Mesendoderm (in vitro differentiated cells): ENCODE data around the gene RSL1D1.

Experiments
- DNase-seq: peaks from one replicate; pipeline ENCODE4 v3.0.0; 2013
- H2AK5ac ChIP-seq: 2 replicates; pipeline ENCODE4 v1.6.1; 2013; ENCODE audit warnings: low read length, inconsistent platforms
- H2BK120ac ChIP-seq: 2 replicates; pipeline ENCODE4 v1.6.1; 2013; ENCODE audit warnings: low read depth, mild to moderate bottlenecking, low read length, moderate library complexity, mixed read lengths
- H2BK15ac ChIP-seq: replicated peaks from 2 replicates; pipeline ENCODE4 v1.6.1; 2013; ENCODE audit warnings: low read depth, mild to moderate bottlenecking, moderate library complexity
- H2BK5ac ChIP-seq: 2 replicates; pipeline ENCODE4 v1.6.1; 2013; ENCODE audit warnings: low read length, inconsistent platforms
- H3K18ac ChIP-seq: 2 replicates; pipeline ENCODE4 v1.6.1; 2013; ENCODE audit warnings: mild to moderate bottlenecking, low read length, mixed read lengths
- H3K23ac ChIP-seq: one replicate; pipeline ENCODE4 v1.6.1; 2013; ENCODE audit warnings: low read length
- H3K27ac ChIP-seq: 2 replicates; pipeline ENCODE4 v1.5.1; 2013; ENCODE audit warnings: low read depth, mild to moderate bottlenecking, inconsistent platforms, low read length, moderate library complexity
- H3K27me3 ChIP-seq: 2 replicates; pipeline ENCODE4 v1.6.1; 2013; ENCODE audit warnings: low read length, control low read depth, mild to moderate bottlenecking, inconsistent platforms; ENCODE audit not compliant: insufficient read depth, poor library complexity
- H3K36me3 ChIP-seq: 2 replicates; pipeline ENCODE4 v1.6.1; 2013; ENCODE audit warnings: low read length, inconsistent platforms; ENCODE audit not compliant: control insufficient read depth, insufficient read depth
- H3K4ac ChIP-seq: one replicate; pipeline ENCODE4 v1.6.1; 2013; ENCODE audit warnings: low read depth, mild to moderate bottlenecking, low read length, moderate library complexity
- H3K4me1 ChIP-seq: 2 replicates; pipeline ENCODE4 v1.6.1; 2013; ENCODE audit warnings: low read depth, low read length, inconsistent platforms; ENCODE audit not compliant: control insufficient read depth
- H3K4me2 ChIP-seq: 2 replicates; pipeline ENCODE4 v1.6.1; 2013; ENCODE audit warnings: low read length
- H3K4me3 ChIP-seq: 2 replicates; pipeline ENCODE4 v1.5.1; 2013; ENCODE audit warnings: mild to moderate bottlenecking, low read length
- H3K56ac ChIP-seq: one replicate; pipeline ENCODE4 v1.6.1; 2013; ENCODE audit warnings: low read length
- H3K79me1 ChIP-seq: 2 replicates; pipeline ENCODE4 v1.6.1; 2013; ENCODE audit warnings: low read length, inconsistent platforms
- H3K79me2 ChIP-seq: 2 replicates; pipeline ENCODE4 v1.6.1; 2013; ENCODE audit warnings: mild to moderate bottlenecking, low read length; ENCODE audit not compliant: control insufficient read depth, insufficient read depth
- H3K9ac ChIP-seq: 2 replicates; pipeline ENCODE4 v1.6.1; 2013; ENCODE audit warnings: low read length, inconsistent platforms
- H4K5ac ChIP-seq: one replicate; pipeline ENCODE4 v1.6.1; 2013; ENCODE audit warnings: low read length
- H4K8ac ChIP-seq: one replicate; pipeline ENCODE4 v1.6.1; 2013; ENCODE audit warnings: low read depth, mild to moderate bottlenecking, control low read depth, low read length, moderate library complexity
- WGBS: extraction: QIAGEN DNeasy Blood & Tissue Kit; methylation state at CpG from one replicate; pipeline ENCODE4 v1.1.7; 2013; ENCODE audit warnings: low lambda C conversion rate, missing lambda C conversion rate; ENCODE audit not compliant: insufficient coverage; ENCODE audit errors: extremely low coverage; 5-methylcytosine and 5-hydroxymethylcytosine counted together

RSL1D1 gene

GRCh38 chr16:11796227-11797165 lies 54.8 kb downstream of the RSL1D1 start:
- peak overlapping the region; percentile 84 for H3K56ac ChIP-seq
- H3K27ac ChIP-seq: peak overlapping the region; percentile 93
- H3K36me3 ChIP-seq: no peaks in the 10 kb centered on the region
- H3K79me1 ChIP-seq: peaks cover 23% of the 10 kb centered on the region
- H2BK120ac ChIP-seq: peak overlapping the region; percentile 95
- no peak overlapping the region for H2BK15ac ChIP-seq
- H3K9ac ChIP-seq: peak overlapping the region; percentile 78
- H4K5ac ChIP-seq: no peak overlapping the region
- peak overlapping the region; percentile 24 for H3K23ac ChIP-seq
- H3K4ac ChIP-seq: peak overlapping the region; percentile 99
- H3K4me3 ChIP-seq: peak overlapping the region; percentile 90
- H2AK5ac ChIP-seq: no peak overlapping the region
- peak overlapping the region; percentile 75 for H3K4me2 ChIP-seq
- H2BK5ac ChIP-seq: no peak overlapping the region
- peaks cover 48% of the 10 kb centered on the region for H3K79me2 ChIP-seq
- H3K27me3 ChIP-seq: no peaks in the 10 kb centered on the region
- no CpG with 5 or more reads among the region's 93 CpGs for WGBS
- no peak overlapping the region for H4K8ac ChIP-seq
- peak overlapping the region; percentile 99 for H3K18ac ChIP-seq
- H3K4me1 ChIP-seq: peaks cover 2% of the 10 kb centered on the region
- peak; percentile 54 for DNase-seq

DNA sequence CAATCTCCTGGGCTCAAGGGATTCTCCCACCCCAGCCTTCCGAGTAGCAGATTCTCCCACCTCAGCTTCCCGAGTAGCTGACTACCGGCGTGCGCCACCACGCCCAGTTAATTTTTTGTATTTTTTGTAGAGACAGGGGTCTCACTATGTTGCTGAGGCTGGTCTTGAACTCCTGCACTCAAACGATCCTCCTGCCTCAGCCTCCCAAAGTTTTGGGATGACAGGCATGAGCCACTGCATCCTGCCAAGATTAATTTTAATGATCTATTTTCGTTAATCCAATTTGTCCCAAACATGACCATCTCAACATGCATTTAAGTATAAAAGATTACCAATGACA lies 55.5 kb downstream of the RSL1D1 start:
- no peak for DNase-seq

DNA sequence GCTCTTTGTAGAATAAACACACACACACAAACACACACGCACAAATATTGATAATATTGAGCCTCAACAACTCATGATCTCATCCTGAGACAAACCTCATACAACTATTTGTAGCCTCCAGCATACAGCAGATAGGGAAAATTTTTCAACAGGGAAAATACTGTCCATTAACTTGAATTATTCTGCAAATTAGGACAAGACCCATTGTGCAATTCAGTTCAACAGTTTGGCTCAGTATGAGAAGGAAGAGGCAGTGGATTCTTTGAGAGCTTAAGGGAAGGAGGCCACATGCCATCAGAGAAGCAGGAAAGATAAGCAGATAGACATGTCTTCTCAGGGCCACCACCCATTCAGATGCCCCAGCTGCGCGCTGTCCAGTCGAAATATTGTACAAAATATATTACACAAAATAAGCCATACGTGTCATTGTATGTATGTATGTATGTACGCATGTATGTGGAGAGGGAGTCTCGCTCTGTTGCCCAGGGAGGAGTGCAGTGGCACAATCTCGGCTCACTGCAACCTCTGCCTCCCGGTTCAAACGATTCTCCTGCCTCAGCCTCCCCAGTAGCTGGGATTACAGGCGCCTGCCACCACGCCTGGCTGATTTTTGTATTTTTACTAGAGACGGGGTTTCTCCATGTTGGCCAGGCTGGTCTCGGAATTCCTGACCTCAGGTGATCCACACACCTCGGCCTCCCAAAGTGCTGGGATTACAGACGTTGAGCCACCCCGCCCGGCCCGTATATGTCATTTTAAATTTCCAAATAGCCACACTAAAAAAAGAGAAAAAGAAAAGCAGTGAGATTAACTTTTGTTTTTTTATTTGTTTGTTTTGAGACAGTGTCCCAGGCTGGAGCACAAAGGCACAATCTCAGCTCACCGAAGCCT lies 56.1 kb downstream of the RSL1D1 start:
- DNase-seq: no peak
- Histone ChIP-seq H3K79me1 (peaks cover 24% of the 10 kb centered on the region), H3K4ac (no peak overlapping the region), H4K5ac (no peak overlapping the region), H3K9ac (peak overlapping the region; percentile 78), H3K4me1 (peaks cover 2% of the 10 kb centered on the region), H2BK120ac (no peak overlapping the region), H4K8ac (no peak overlapping the region), H3K4me3 (no peak overlapping the region), H2BK15ac (no peak overlapping the region), H3K4me2 (no peak overlapping the region), H3K23ac (no peak overlapping the region), H3K56ac (peak overlapping the region; percentile 84), H3K79me2 (peaks cover 57% of the 10 kb centered on the region), H3K27me3 (no peaks in the 10 kb centered on the region), H3K18ac (no peak overlapping the region), H3K36me3 (no peaks in the 10 kb centered on the region), H2AK5ac (no peak overlapping the region), H3K27ac (no peak overlapping the region), H2BK5ac (no peak overlapping the region)
- no CpG with 5 or more reads among the region's 20 CpGs for WGBS

More for the DNA sequence above, 55.5 kb downstream of the RSL1D1 start:
- Histone ChIP-seq H2BK15ac (no peak overlapping the region), H3K23ac (no peak overlapping the region), H3K36me3 (no peaks in the 10 kb centered on the region), H3K27me3 (no peaks in the 10 kb centered on the region), H2BK120ac (no peak overlapping the region), H3K4me2 (peak overlapping the region; percentile 75), H3K9ac (peak overlapping the region; percentile 78), H3K4ac (no peak overlapping the region), H2AK5ac (no peak overlapping the region), H4K5ac (no peak overlapping the region), H3K27ac (no peak overlapping the region), H3K56ac (peak overlapping the region; percentile 84), H3K18ac (no peak overlapping the region), H2BK5ac (no peak overlapping the region), H3K79me2 (peaks cover 55% of the 10 kb centered on the region), H3K4me1 (peaks cover 2% of the 10 kb centered on the region), H3K4me3 (peak overlapping the region; percentile 90), H4K8ac (no peak overlapping the region), H3K79me1 (peaks cover 24% of the 10 kb centered on the region)
- no CpG with 5 or more reads among the region's 8 CpGs for WGBS

- no CpG with 5 or more reads among the region's 2 CpGs for WGBS
- Histone ChIP-seq H4K8ac (no peak overlapping the region), H3K27ac (no peak overlapping the region), H3K9ac (no peak overlapping the region), H3K4me1 (peaks cover 2% of the 10 kb centered on the region), H3K36me3 (no peaks in the 10 kb centered on the region), H2BK5ac (no peak overlapping the region), H2BK15ac (no peak overlapping the region), H3K79me2 (peaks cover 64% of the 10 kb centered on the region), H3K4ac (no peak overlapping the region), H3K18ac (no peak overlapping the region), H4K5ac (no peak overlapping the region), H3K56ac (no peak overlapping the region), H3K4me2 (no peak overlapping the region), H3K23ac (no peak overlapping the region), H3K27me3 (no peaks in the 10 kb centered on the region), H3K4me3 (no peak overlapping the region), H3K79me1 (peaks cover 28% of the 10 kb centered on the region), H2BK120ac (no peak overlapping the region), H2AK5ac (no peak overlapping the region)
- no peak for DNase-seq
Measured at GRCh38 chr16:11794447-11794846, 56.9 kb downstream of the RSL1D1 start.

DNA sequence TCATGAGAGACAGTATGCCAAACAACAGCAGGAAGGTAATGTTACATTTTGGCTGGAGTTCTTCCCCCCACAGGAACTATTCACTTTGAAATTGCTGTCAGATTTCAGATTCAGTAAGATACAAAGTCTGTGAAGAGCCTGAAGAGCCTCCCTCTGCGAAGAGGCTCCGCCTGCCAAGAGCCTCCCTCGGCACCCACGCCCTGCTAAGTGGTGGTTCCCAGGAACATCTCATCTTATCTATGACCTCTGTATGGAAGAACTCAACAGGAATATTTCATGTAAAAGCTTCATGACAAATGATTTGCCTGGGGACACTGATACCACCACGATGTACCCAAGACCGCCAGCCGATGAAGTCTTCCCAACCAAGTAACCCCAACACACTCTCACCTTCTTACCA lies 57.5 kb downstream of the RSL1D1 start:
- no CpG with 5 or more reads among the region's 7 CpGs for WGBS
- no peak overlapping the region for H3K27ac ChIP-seq

More for the DNA sequence above, 57.5 kb downstream of the RSL1D1 start:
- Histone ChIP-seq H3K4me2 (no peak overlapping the region), H3K4ac (no peak overlapping the region), H3K23ac (no peak overlapping the region), H3K36me3 (no peaks in the 10 kb centered on the region), H2AK5ac (no peak overlapping the region), H3K18ac (no peak overlapping the region), H2BK5ac (no peak overlapping the region), H3K79me1 (peaks cover 28% of the 10 kb centered on the region), H2BK120ac (no peak overlapping the region), H3K27me3 (no peaks in the 10 kb centered on the region), H4K5ac (no peak overlapping the region), H4K8ac (no peak overlapping the region), H3K79me2 (peaks cover 67% of the 10 kb centered on the region), H3K56ac (no peak overlapping the region), H3K4me1 (peaks cover 2% of the 10 kb centered on the region), H3K9ac (no peak overlapping the region), H2BK15ac (no peak overlapping the region), H3K4me3 (no peak overlapping the region)
- DNase-seq: no peak
